GM21576 (cell line): Measurements from ENCODE around the gene EBI3.
"Not testable (repeated sequence)": the region's sequence is repeated elsewhere in the genome, so short reads cannot be mapped to it uniquely, and the experiment has no call there.

Experiments
- ATAC-seq: cut with Tn5 transposase; IDR thresholded peaks from one replicate; pipeline ENCODE4 v1.9.1; 2021; ENCODE audit warnings: mild to moderate bottlenecking, moderate library complexity; ENCODE audit not compliant: unreplicated experiment

Gene EBI3

GRCh38 chr19:4233282-4233853 is 4.0 kb downstream of the EBI3 start:
- no peak for ATAC-seq

GRCh38 chr19:4234142-4234861 is 5.0 kb downstream of the EBI3 start:
- ATAC-seq, result no peak

- no peak for ATAC-seq
Observed at GRCh38 chr19:4234862-4235201, 5.5 kb downstream of the EBI3 start.

- not testable (repeated sequence) for ATAC-seq
Observed at GRCh38 chr19:4237510-4237909, 8.2 kb downstream of the EBI3 start.

GRCh38 chr19:4238831-4239230 is 9.5 kb downstream of the EBI3 start:
- no peak for ATAC-seq

- no peak for ATAC-seq
Observed at GRCh38 chr19:4241824-4242430, 12.6 kb downstream of the EBI3 start.

- ATAC-seq, result not testable (repeated sequence)
Observed at GRCh38 chr19:4245938-4246337, 16.6 kb downstream of the EBI3 start.

GRCh38 chr19:4246767-4247593 is 17.7 kb downstream of the EBI3 start, which contains the start of gene YJU2:
YJU2 (plus strand) TSS chr19:4247080; CDS start chr19:4247147, 67 bp downstream.
- peak; percentile 78 for ATAC-seq

GRCh38 chr19:4256563-4256962 is 27.2 kb downstream of the EBI3 start:
- no peak for ATAC-seq

GRCh38 chr19:4257025-4257424 is 27.7 kb downstream of the EBI3 start:
- ATAC-seq, result no peak

GRCh38 chr19:4258181-4258580 is 28.9 kb downstream of the EBI3 start:
- ATAC-seq, result no peak

GRCh38 chr19:4260613-4261191 is 31.4 kb downstream of the EBI3 start:
- no peak for ATAC-seq

GRCh38 chr19:4264812-4265211 is 35.5 kb downstream of the EBI3 start:
- ATAC-seq, result no peak

- no peak for ATAC-seq
Observed at GRCh38 chr19:4266253-4267000, 37.1 kb downstream of the EBI3 start.

- ATAC-seq, result no peak
Observed at GRCh38 chr19:4267101-4267900, 38.0 kb downstream of the EBI3 start.

GRCh38 chr19:4267901-4268815 is 38.8 kb downstream of the EBI3 start:
- ATAC-seq, result no peak

- no peak for ATAC-seq
Observed at GRCh38 chr19:4268816-4269430, 39.6 kb downstream of the EBI3 start.

- no peak for ATAC-seq
Observed at GRCh38 chr19:4272894-4273293, 43.6 kb downstream of the EBI3 start.
